GM23338 (cell line): ENCODE measurements around the gene MTA2. TPM values are rescaled to one million over a fixed set of nuclear protein-coding genes. Genes with fewer than 3 reads are reported as not detected.
A peak's percentile ranks its signal among the peaks of the same experiment; 100 is the strongest.

ENCODE experiments used
- ATAC-seq: fragments of 200-7000 bp; cut with Tn5 transposase; 3 replicates; pipeline ENCODE4 v1.9.1; 2020
- DNase-seq: peaks from one replicate; pipeline ENCODE4 v3.0.0-alpha.2; 2015; ENCODE audit warnings: low spot score
- H2AFZ ChIP-seq: fragments of 200-600 bp; sonication (generic); 2 replicates; pipeline ENCODE4 v1.8.0; 2016; ENCODE audit warnings: antibody characterized with exemption, mild to moderate bottlenecking, moderate library complexity
- H3F3A ChIP-seq: fragments of 200-600 bp; sonication (generic); replicated peaks from 2 replicates; pipeline ENCODE4 v1.8.0; 2017; ENCODE audit warnings: antibody characterized with exemption, mixed run types, low read depth
- H3K27ac ChIP-seq: fragments of 200-600 bp; sonication (generic); 2 replicates; pipeline ENCODE4 v1.6.1; 2016; ENCODE audit warnings: low read depth
- H3K27me3 ChIP-seq: fragments of 200-600 bp; sonication (generic); 2 replicates; pipeline ENCODE4 v1.8.0; 2016; ENCODE audit warnings: mild to moderate bottlenecking, mixed run types, moderate library complexity; ENCODE audit not compliant: insufficient read depth
- H3K36me3 ChIP-seq: fragments of 200-600 bp; sonication (generic); 2 replicates; pipeline ENCODE4 v1.8.0; 2016; ENCODE audit warnings: mild to moderate bottlenecking; ENCODE audit not compliant: insufficient read depth
- H3K4me1 ChIP-seq: fragments of 200-600 bp; sonication (generic); 2 replicates; pipeline ENCODE4 v1.8.0; 2016; ENCODE audit warnings: mild to moderate bottlenecking, moderate library complexity; ENCODE audit not compliant: insufficient read depth
- H3K4me2 ChIP-seq: fragments of 200-600 bp; sonication (generic); 2 replicates; pipeline ENCODE4 v1.7.1; 2017; ENCODE audit warnings: mixed run types
- H3K4me3 ChIP-seq: fragments of 200-600 bp; sonication (generic); 2 replicates; pipeline ENCODE4 v1.6.1; 2016; ENCODE audit warnings: mixed run types
- H3K79me2 ChIP-seq: fragments of 200-600 bp; sonication (generic); replicated peaks from 2 replicates; pipeline ENCODE4 v1.8.0; 2017; ENCODE audit warnings: mild to moderate bottlenecking; ENCODE audit not compliant: insufficient read depth
- H3K9me2 ChIP-seq: fragments of 200-600 bp; sonication (generic); 2 replicates; pipeline ENCODE4 v1.8.0; 2017; ENCODE audit not compliant: insufficient read depth
- H4K20me1 ChIP-seq: fragments of 200-600 bp; sonication (generic); replicated peaks from 2 replicates; pipeline ENCODE4 v1.8.0; 2017; ENCODE audit warnings: mild to moderate bottlenecking; ENCODE audit not compliant: insufficient read depth
- H3K27ac Mint-ChIP-seq: 2 replicates; pipeline ENCODE4 v1.8.0; 2020; ENCODE audit warnings: inconsistent platforms, mild to moderate bottlenecking, moderate library complexity, mixed read lengths
- H3K27me3 Mint-ChIP-seq: 3 replicates; pipeline ENCODE4 v1.8.0; 2022; ENCODE audit warnings: low read depth, mild to moderate bottlenecking, moderate library complexity, mixed read lengths, inconsistent platforms; ENCODE audit not compliant: insufficient read depth, poor library complexity
- H3K36me3 Mint-ChIP-seq: 3 replicates; pipeline ENCODE4 v1.8.0; 2021; ENCODE audit warnings: low read depth, mild to moderate bottlenecking, inconsistent platforms, moderate library complexity, mixed read lengths
- H3K4me1 Mint-ChIP-seq: 3 replicates; pipeline ENCODE4 v1.8.0; 2020; ENCODE audit warnings: mild to moderate bottlenecking, inconsistent platforms, mixed read lengths
- H3K4me3 Mint-ChIP-seq: 3 replicates; pipeline ENCODE4 v1.8.0; 2021; ENCODE audit warnings: moderate library complexity, mild to moderate bottlenecking, inconsistent platforms, mixed read lengths
- H3K9me3 Mint-ChIP-seq: 3 replicates; pipeline ENCODE4 v1.8.0; 2020; ENCODE audit warnings: moderate library complexity, mild to moderate bottlenecking, inconsistent platforms, mixed read lengths
- CREB1 ChIP-seq: fragments of 250-450 bp; sonication (Bioruptor Pico); IDR thresholded peaks from 2 replicates; pipeline ENCODE4 v1.5.0; 2020; ENCODE audit warnings: low read depth, mild to moderate bottlenecking, moderate library complexity
- CTCF ChIP-seq, 2 experiments: fragments of 200-600 bp in 1 of 2; sonication (generic) in 1 of 2; conservative IDR thresholded peaks; 2 replicates each; pipeline versions ENCODE4 v1.5.1 to v1.6.1; 2016 to 2017; ENCODE audit warnings: antibody characterized with exemption in 2 of 2, low read depth in 2 of 2, mild to moderate bottlenecking in 2 of 2, moderate library complexity in 1 of 2
- EZH2 ChIP-seq: fragments of 200-600 bp; sonication (generic); IDR thresholded peaks from one replicate; pipeline ENCODE4 v1.8.0; 2017; ENCODE audit warnings: antibody characterized with exemption, mild to moderate bottlenecking, low read depth; ENCODE audit not compliant: unreplicated experiment
- EZH2phosphoT487 ChIP-seq: fragments of 200-600 bp; sonication (generic); IDR thresholded peaks from one replicate; pipeline ENCODE4 v1.8.1; 2018; ENCODE audit warnings: antibody characterized with exemption; ENCODE audit not compliant: unreplicated experiment
- JUNB ChIP-seq: IDR thresholded peaks from one replicate; pipeline ENCODE4 v1.6.1; 2016; ENCODE audit warnings: antibody characterized with exemption; ENCODE audit not compliant: unreplicated experiment
- POLR2AphosphoS5 ChIP-seq: IDR thresholded peaks from 2 replicates; pipeline ENCODE4 v1.6.1; 2016; ENCODE audit warnings: antibody characterized with exemption, low read depth
- STAT1 ChIP-seq: IDR thresholded peaks from one replicate; pipeline ENCODE4 v1.6.1; 2016; ENCODE audit warnings: antibody characterized with exemption; ENCODE audit not compliant: unreplicated experiment
- ZNF331 ChIP-seq: fragments of 250-450 bp; sonication (Bioruptor Pico); IDR thresholded peaks from 2 replicates; pipeline ENCODE4 v1.5.0; 2020; ENCODE audit warnings: low read depth, mild to moderate bottlenecking, moderate library complexity
- ZNF462 ChIP-seq: fragments of 250-450 bp; sonication (Bioruptor Pico); IDR thresholded peaks from 2 replicates; pipeline ENCODE4 v1.5.0; 2020; ENCODE audit warnings: mild to moderate bottlenecking, moderate library complexity
- polyA plus RNA-seq: library from polyadenylated mRNA; unstranded; fragments of >200 nt; fragmentation: Nextera tagmentation; extraction: Ambion mirVana; gene quantifications from 2 replicates; pipeline ENCODE4 v1.2.1, GENCODE V29; 2016
- total RNA-seq: library from RNA; depleted of rRNA; stranded (reverse); fragments of >200 nt; shearing (Covaris generic); gene quantifications from 2 replicates; pipeline ENCODE4 v1.2.3, GENCODE V29; 2014

The MTA2 gene
- total and polyA plus RNA-seq, 2 experiments from 2014 or later = 22.9 to 102 TPM

- no peak for TF ChIP-seq ZNF462
- TF ChIP-seq CREB1 (CRISPR knock-in tag) = no peak
- no peak for TF ChIP-seq ZNF331 (CRISPR knock-in tag)
- no peak for TF ChIP-seq CTCF (conservative IDR thresholded peaks at IDR 0.05; ENCODE audit: low read depth in 2 of 2)
- TF ChIP-seq POLR2AphosphoS5 = no peak
- TF ChIP-seq STAT1 = no peak
- TF ChIP-seq EZH2phosphoT487 = no peak
- TF ChIP-seq EZH2 = no peak
These were observed 12.6 kb upstream of the MTA2 start (continued) for GRCh38 chr11:62614275-62614674.

GRCh38 chr11:62613291-62613778 is 11.7 kb upstream of the MTA2 start:
- Histone ChIP-seq H3K4me2 (peak overlapping the region; percentile 73), H3K9me2 (no peaks in the 10 kb centered on the region), H4K20me1 (no peaks in the 10 kb centered on the region), H3K79me2 (no peaks in the 10 kb centered on the region), H3K4me3 (peak overlapping the region; percentile 83), H3K27me3 (peaks cover 11% of the 10 kb centered on the region; the same call in 1 of the 2 replicates), H2AFZ (no peak overlapping the region), H3F3A (peaks cover 16% of the 10 kb centered on the region; the same call in 1 of the 2 replicates), H3K4me1 (peaks cover 8% of the 10 kb centered on the region; the same call in 1 of the 2 replicates), H3K36me3 (no peaks in the 10 kb centered on the region), H3K27ac (peak overlapping the region; percentile 69; the same call in 1 of the 2 replicates)
- Mint-ChIP-seq H3K36me3 (peaks cover 12% of the 10 kb centered on the region), H3K27me3 (peaks cover 26% of the 10 kb centered on the region), H3K4me3 (peak overlapping the region; percentile 63), H3K27ac (no peak overlapping the region), H3K9me3 (peaks cover 4% of the 10 kb centered on the region; the same call in 2 of the 3 replicates), H3K4me1 (peaks cover 32% of the 10 kb centered on the region)
- DNase-seq (no peak), ATAC-seq (no peak)
- TF ChIP-seq JUNB = no peak
